KOPT-K1 (cell line): ENCODE results near the gene TASOR2.
A peak's percentile ranks its signal among the peaks of the same experiment; 100 is the strongest.

Experiments
- H3K27ac ChIP-seq: fragments of 200-600 bp; sonication (generic); 2 replicates; pipeline ENCODE4 v1.5.1; 2016; ENCODE audit warnings: antibody characterized with exemption, mild to moderate bottlenecking, low read depth, low read length; ENCODE audit not compliant: poor library complexity, severe bottlenecking
- H3K36me3 ChIP-seq: fragments of 200-600 bp; sonication (generic); 2 replicates; pipeline ENCODE4 v1.5.1; 2017; ENCODE audit warnings: antibody characterized with exemption, mild to moderate bottlenecking, low read length, moderate library complexity; ENCODE audit not compliant: insufficient read depth
- H3K9me3 ChIP-seq: fragments of 200-600 bp; sonication (generic); 2 replicates; pipeline ENCODE4 v1.5.1; 2017; ENCODE audit warnings: antibody characterized with exemption, low read length, mild to moderate bottlenecking; ENCODE audit not compliant: insufficient read depth, poor library complexity, severe bottlenecking

The TASOR2 gene

GRCh38 chr10:5684318-5684970, at the start of gene TASOR2:
Gene TASOR2 (plus strand): TSS chr10:5684838. CDS start chr10:5720643, 35,805 bp downstream.
- Histone ChIP-seq H3K27ac (peak within 1 kb of the TSS; percentile 88), H3K36me3 (peaks cover 10% of the 10 kb centered on the region; the same call in 1 of the 2 replicates), H3K9me3 (no peaks in the 10 kb centered on the region)

GRCh38 chr10:5634918-5635317, 49.7 kb upstream of the TASOR2 start:
- H3K9me3 ChIP-seq = no peaks in the 10 kb centered on the region
- peaks cover 15% of the 10 kb centered on the region for H3K36me3 ChIP-seq
- no peak overlapping the region for H3K27ac ChIP-seq

- Histone ChIP-seq H3K9me3 (no peaks in the 10 kb centered on the region), H3K36me3 (peaks cover 31% of the 10 kb centered on the region), H3K27ac (no peak overlapping the region)
These were observed 46.1 kb upstream of the TASOR2 start for GRCh38 chr10:5638494-5638893.

- Histone ChIP-seq H3K36me3 (peaks cover 36% of the 10 kb centered on the region), H3K27ac (no peak overlapping the region), H3K9me3 (no peaks in the 10 kb centered on the region)
These were observed 45.6 kb upstream of the TASOR2 start for GRCh38 chr10:5639066-5639465.

- Histone ChIP-seq H3K36me3 (peaks cover 39% of the 10 kb centered on the region), H3K9me3 (no peaks in the 10 kb centered on the region), H3K27ac (no peak overlapping the region)
These were observed 44.6 kb upstream of the TASOR2 start for GRCh38 chr10:5640036-5640435.

- H3K9me3 ChIP-seq = no peaks in the 10 kb centered on the region
- no peak overlapping the region for H3K27ac ChIP-seq
- peaks cover 39% of the 10 kb centered on the region for H3K36me3 ChIP-seq
These were observed 44.1 kb upstream of the TASOR2 start for GRCh38 chr10:5640501-5640900.

GRCh38 chr10:5641501-5641900, 43.1 kb upstream of the TASOR2 start:
- H3K27ac ChIP-seq = no peak overlapping the region
- H3K36me3 ChIP-seq = peaks cover 39% of the 10 kb centered on the region
- H3K9me3 ChIP-seq = no peaks in the 10 kb centered on the region

- no peaks in the 10 kb centered on the region for H3K9me3 ChIP-seq
- peaks cover 37% of the 10 kb centered on the region for H3K36me3 ChIP-seq
- no peak overlapping the region for H3K27ac ChIP-seq
These were observed 41.1 kb upstream of the TASOR2 start for GRCh38 chr10:5643346-5644067.

- Histone ChIP-seq H3K27ac (no peak overlapping the region), H3K9me3 (no peaks in the 10 kb centered on the region), H3K36me3 (peaks cover 23% of the 10 kb centered on the region; the same call in 1 of the 2 replicates)
These were observed 39.7 kb upstream of the TASOR2 start for GRCh38 chr10:5644930-5645329.

GRCh38 chr10:5645375-5645774, 39.3 kb upstream of the TASOR2 start:
- Histone ChIP-seq H3K9me3 (no peaks in the 10 kb centered on the region), H3K27ac (peak overlapping the region; percentile 40), H3K36me3 (peaks cover 19% of the 10 kb centered on the region; the same call in 1 of the 2 replicates)

GRCh38 chr10:5645944-5646617, 38.6 kb upstream of the TASOR2 start:
- H3K9me3 ChIP-seq = no peaks in the 10 kb centered on the region
- peak overlapping the region; percentile 40 for H3K27ac ChIP-seq
- peaks cover 14% of the 10 kb centered on the region; the same call in 1 of the 2 replicates for H3K36me3 ChIP-seq

- Histone ChIP-seq H3K27ac (no peak overlapping the region), H3K9me3 (no peaks in the 10 kb centered on the region), H3K36me3 (peaks cover 7% of the 10 kb centered on the region; the same call in 1 of the 2 replicates)
These were observed 37.0 kb upstream of the TASOR2 start for GRCh38 chr10:5647507-5648240.

GRCh38 chr10:5648494-5649457, 35.9 kb upstream of the TASOR2 start:
- H3K9me3 ChIP-seq = no peaks in the 10 kb centered on the region
- no peak overlapping the region for H3K27ac ChIP-seq
- peaks cover 6% of the 10 kb centered on the region; the same call in 1 of the 2 replicates for H3K36me3 ChIP-seq

- no peaks in the 10 kb centered on the region for H3K36me3 ChIP-seq
- H3K27ac ChIP-seq = no peak overlapping the region
- H3K9me3 ChIP-seq = no peaks in the 10 kb centered on the region
These were observed 34.9 kb upstream of the TASOR2 start for GRCh38 chr10:5649746-5650145.
